ENCODE data around the gene HINT3.
"Not testable (repeated sequence)": the region's sequence is repeated elsewhere in the genome, so short reads cannot be mapped to it uniquely, and the experiment has no call there.

The HINT3 gene

DNA sequence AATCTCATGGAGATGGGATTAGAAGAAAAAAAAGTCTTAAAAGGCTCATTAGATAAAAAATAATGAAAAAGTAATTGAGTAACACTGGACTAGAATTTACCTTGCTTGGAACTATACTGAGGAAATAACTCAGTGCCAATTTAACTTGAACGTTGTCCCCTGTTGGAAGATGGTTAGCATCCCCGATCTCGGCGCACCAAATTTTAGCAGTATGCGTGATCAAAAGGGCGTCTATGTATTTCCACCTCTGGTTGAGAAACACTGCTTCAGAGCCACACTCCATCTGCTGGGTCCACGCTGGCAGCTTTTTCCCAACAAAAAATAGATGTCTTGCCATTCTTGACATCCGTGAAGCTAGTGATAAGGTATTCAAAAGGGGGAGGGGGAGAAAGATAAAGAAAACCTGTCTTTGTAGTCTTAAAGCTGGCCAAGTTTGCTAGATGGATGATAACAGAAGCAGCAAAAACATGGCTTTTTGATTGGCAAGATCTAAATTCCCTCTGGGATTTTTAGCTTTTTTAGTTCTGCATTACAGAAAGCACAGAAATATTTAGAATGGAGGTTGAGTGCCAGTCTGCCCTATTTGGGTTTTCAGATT is 6.4 kb downstream of the HINT3 start:
- no peak for DNase-seq (ENCODE audit: low spot score)

DNA sequence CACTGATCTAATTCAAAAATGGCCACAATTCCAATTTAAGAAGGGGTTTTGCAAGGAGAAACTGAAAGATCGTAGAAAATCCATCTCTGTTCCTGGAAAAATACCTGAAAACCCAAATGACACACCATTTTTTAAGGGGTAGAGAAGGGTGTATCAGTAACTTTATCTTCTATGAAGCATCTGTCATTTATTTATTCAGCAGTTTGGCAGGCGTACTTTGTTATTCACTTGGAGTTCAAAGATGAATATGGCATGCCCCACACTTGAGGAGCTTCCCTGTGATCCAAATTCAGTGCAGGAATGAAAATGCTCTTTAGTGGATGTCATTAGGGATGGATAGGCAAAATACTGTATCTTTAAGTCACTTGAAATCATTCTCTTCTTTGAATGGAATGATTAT is 7.2 kb downstream of the HINT3 start:
- DNase-seq (ENCODE audit: low spot score): no peak

DNA sequence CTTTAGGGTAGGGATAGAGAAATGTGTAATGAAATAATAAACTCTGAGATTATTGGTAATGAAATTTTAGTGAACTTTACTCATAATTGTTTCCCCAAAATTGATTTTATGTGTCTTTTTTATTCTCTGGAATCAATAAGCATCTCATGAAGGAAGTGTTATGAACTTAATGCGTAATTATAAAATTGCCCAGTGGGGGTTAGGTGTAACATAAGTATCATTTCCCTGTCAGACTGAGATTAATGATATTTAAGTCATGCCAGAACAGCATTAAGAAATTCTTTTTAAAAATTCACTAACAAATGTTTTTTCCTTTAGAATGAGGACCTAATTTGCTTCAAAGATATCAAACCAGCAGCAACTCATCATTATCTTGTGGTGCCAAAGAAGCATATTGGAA is 10.0 kb downstream of the HINT3 start:
- DNase-seq (ENCODE audit: low spot score): no peak

DNA sequence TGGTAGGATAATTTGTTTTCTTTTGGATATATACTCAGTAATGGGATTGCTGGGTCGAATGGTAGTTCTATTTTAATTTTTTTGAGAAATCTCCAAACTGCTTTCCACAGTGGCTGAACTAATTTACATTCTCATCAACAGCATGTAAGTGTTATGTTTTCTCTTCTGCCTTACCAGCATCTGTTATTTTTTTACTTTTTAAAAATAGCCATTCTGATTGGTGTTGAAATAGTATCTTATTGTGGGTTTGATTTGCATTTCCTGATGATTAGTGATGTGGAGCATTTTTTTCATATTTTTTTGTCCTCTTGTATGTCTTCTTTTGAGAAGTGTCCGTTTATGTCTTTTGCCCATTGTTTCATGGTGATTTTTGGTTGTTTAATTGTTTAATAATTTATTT is 11.9 kb downstream of the HINT3 start:
- no peak for DNase-seq (ENCODE audit: low spot score)

DNA sequence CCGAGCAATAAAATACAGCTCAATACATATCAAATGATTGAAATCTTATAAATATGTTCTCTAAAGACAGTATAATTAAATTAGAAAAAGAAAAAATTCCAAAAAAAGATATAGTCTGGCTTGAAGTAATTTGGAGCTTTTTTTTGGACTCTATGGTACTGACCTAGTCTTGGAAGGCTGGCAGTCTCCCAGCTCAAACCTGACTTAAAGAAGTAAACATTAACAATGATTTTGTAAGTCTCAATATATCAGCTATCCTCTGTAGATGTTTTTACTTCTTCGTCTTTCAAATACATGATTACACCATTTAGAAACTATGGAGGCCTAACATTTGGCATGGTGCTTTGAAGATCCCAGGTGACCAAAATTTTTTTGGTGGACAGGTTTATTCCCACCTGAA is 14.2 kb downstream of the HINT3 start:
- DNase-seq (ENCODE audit: low spot score): no peak

DNA sequence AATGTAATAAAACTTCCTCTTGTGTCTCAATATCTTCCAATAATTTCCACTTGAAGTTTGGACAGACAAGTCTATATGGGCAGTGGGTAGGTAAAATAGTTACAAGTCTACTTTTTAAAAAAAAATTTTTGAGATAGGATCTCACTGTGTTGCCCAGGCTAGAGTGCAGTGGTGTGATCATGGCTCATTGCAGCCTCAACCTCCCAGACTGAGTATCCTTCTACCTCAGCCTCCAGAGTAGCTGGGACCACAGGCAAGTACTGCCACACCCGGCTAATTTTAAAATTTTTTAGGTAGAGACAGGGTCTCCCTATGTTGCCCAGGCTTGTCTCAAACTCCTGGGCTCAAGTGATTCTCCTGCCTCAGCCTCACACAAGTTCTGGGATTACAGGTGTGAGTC is 15.9 kb downstream of the HINT3 start:
- DNase-seq (ENCODE audit: low spot score): not testable (repeated sequence)

DNA sequence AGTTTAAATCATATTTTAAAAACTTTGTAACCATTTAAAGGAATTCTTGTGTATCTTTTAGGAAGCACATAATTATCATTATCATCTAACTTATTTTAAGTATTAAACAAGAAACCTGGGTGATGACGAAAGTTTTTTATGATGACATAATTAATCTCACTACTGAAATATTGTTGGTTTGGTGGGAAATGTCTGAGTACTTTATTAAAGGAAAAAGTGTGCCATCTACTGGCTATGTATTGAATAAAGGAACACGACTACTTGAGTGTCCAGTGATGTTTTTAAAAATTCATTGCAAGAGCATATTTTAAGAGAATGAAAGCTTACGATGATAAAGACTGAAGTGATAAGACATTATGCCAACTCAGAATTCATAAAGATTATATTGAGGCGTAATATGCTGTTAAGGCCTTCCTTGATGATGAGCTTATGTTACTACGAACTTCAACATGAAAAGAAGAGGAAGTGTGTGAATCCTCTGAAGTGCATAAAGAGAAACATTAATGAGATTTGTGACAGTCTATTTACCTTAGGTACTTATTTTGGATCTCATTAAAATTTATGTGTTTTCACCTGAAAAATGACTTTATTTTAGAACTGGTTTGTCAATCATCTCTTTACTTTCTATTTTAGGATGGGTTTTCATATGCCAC is 17.8 kb downstream of the HINT3 start:
- DNase-seq (ENCODE audit: low spot score): peak; percentile 54

DNA sequence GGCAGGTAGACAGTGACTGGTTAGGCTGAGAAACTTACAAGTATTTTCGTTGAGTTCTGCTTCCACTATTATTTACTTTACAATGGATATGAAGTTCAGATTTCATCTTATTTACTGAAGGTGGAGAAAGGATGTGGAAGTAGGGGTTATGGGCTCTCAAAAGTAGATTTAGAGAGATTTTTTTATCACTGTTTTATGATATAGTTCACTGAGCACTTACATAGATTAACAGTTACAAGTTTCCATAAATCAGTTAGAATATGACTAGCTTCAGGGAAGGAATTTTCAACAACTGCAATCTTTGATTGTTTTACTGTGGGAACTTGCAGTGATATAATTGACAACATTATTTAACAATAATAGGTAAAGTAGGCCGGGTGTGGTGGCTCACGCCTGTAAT is 22.5 kb downstream of the HINT3 start:
- DNase-seq (ENCODE audit: low spot score): no peak

DNA sequence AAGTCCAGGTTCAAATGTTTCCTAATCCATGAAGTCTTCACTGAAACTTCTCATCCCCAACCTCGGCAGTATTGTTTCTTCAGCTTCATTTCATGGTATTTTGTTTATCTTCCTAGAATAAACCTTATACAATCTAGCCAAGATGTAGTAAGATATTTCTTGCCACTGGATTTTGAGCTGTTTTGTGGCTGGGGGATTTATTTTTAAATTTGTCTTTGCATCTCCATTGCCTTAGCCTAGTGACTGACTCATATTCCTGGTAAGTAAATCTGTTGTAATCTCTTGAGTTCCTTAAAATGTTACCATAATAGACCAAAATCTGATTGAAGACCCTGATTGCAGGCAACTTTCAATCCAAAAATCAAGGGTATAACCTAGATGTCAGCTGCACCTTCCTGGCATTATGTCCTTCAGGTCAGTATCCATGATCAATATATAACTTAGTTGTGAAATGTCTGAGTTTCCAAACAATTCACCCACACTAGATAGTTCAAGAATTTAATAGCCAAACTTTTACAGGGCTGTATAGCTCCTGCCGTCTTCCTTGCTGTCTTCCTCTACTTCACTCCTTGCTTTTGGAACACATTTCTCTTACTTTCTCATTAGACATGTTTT is 25.1 kb downstream of the HINT3 start:
- DNase-seq (ENCODE audit: low spot score): no peak

DNA sequence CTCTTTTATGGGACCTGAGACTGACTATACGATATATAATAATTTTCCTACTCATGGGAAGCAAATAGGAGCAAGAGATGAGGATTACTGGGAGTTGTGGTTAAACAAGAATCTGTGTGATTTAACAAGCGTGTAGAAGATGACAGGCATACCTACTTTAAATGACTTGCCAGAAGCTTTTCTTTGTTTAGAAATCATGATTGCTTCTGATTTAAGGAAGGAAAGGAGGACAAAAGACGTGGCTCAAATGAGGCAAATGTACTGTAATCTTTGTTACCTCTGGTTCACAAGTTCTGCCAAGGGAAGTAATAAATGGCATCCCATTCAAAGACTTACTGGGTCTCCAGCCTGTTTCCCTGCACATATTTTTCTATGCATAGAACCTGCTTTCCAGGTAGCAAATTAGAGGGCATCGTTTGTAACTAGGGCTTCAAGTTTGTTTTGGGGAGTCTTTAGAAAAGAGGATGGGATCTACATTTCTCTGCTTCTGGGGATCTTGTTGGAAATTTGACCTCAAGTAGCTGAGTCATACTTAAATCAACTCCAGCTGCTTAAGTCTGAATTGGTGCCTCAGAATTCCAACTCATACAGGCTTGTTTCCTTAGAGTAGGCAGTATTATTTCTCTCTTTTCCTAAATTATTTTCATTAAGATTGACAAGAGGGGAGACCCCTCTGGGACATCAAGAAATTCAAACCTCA is 26.8 kb downstream of the HINT3 start:
- peak; percentile 65 for DNase-seq (ENCODE audit: low spot score)

DNA sequence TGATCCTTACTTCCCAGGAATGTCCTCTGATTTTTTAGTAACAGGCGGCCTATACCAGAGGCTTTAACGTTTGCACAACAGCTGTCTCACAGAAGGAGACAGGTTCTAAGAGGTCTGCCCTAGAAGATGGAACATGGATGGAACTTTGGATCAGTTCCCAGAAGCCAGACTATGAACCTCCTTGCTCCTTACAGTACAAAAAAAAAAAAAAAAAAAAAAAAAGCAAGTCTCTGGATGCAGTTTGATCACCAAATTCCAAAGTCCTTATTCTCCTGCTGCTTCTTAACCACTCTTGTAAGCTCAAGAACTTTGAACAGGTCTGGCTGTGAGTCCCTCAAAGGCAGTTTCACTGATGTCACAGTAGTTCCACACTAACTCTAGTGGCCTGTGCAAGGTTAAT is 27.7 kb downstream of the HINT3 start:
- DNase-seq (ENCODE audit: low spot score): peak; percentile 20

DNA sequence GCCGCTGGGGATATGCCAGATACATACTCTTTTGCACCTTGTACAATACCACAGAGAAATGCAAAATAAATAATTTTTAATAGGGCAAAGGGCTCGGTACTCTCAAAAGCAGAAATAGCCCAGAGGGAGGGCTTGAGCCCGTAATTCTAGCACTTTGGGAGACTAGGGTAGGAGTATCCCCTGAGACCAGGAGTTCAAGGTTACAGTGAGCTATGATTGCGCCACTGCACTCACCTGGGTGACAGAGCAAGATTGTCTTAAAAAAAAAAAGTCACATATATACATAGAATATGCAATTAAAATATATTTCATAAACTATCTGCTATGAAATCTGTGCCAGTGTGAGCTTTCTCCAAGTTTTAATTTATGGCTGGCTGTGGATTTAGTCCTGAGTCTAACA is 29.0 kb downstream of the HINT3 start:
- no peak for DNase-seq (ENCODE audit: low spot score)

DNA sequence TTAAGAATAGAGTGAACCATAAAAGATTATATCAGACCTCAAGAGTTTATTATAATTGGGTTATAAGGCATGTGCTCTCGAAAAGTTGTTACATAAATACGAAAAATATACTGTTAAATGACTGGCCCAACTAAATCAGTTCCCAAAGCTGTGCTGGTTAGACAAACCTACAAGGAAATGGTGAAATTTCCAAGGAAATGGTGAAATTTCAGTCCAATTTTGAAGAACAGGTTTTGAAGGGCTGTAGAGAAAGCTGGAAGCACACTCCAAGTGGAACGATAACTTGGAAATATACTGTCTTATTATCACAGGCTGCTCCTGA is 29.4 kb downstream of the HINT3 start:
- DNase-seq (ENCODE audit: low spot score): no peak

DNA sequence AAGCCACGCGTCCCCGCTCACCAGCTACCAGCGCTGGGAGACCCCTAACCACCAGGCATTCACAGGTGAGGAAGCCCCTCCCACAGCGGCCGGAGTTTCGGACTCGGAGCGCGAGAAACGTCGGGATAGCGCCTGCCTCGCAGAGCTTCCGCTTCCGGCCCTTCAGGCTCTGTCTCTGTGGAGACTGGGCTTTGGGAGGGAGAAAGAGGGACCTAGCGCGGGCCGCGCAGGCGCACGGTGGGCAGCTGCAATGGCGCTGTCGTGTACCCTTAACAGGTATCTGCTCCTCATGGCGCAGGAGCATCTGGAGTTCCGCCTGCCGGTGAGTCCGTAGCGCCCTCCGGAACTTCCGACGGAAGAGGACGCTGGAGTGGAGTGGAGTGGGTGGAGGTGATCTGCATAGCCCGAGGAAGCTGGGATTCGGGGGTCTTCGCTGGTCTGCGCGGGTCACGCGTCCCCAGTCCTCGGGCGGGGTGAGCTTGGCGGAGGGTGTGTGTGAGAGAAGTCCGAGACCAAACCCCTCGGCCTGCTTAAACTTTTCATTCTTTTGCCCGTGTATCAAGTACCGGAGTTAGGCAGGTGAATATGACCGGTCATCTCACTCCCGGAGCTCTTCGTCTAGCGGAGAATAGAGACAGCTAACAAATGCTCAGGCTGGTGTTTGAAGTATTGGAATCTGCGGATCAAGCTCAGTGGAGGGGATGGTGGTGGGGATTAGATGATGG is 29.9 kb downstream of the HINT3 start, which contains the start of gene TRMT11:
TSS of gene TRMT11 (plus strand) at position 240 of the 725 bp plus-strand sequence. CDS start at position 251, 11 bp downstream.
- peak; percentile 95 for DNase-seq (ENCODE audit: low spot score)

DNA sequence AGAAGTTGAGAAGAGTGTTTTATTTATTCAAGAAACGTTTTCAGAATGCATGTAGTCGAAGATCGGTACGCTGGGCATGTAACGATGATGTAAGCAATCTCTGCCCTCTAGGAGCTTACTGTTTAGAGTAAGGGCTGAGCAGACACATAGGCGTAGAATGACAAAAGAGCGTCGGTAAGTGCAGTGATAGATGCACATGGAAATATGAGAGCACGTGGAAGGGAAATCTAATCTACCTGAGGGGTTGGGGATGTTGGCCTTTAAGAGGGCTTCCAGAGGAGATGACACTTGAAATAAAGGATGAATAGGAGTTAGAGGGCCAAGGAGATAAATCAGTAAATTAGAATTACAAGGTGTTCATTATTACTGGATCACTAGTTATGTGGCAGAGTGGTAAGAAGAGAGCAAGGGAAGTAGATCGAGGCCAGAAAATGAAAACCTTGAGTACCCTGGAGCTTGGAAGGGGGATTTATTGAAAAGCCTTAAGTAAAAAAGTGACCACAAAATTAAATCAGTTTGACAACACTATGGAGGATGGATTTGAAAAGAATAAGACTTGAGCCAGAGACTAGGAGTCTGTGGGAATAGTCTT is 30.6 kb downstream of the HINT3 start:
- DNase-seq (ENCODE audit: low spot score): no peak

DNA sequence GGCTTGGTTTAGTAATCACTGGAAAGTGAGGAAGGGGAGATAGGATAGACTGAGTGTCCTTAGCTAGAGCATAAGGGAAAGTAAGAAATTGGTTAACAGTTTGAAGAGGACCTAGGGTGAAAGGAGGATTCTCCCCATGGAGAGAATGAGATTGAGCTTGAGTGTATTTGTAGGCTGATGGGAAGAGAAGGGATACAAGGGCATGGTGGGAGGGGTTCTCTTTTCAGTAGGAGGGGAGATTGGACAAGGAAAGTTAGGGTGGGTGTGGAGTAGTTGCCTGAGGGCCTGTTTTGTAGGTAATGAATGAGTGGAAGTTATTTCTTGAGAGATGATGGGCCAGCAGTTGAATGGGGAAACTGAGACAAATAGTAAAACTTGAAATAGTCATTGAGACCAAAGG is 31.7 kb downstream of the HINT3 start:
- DNase-seq (ENCODE audit: low spot score): no peak

DNA sequence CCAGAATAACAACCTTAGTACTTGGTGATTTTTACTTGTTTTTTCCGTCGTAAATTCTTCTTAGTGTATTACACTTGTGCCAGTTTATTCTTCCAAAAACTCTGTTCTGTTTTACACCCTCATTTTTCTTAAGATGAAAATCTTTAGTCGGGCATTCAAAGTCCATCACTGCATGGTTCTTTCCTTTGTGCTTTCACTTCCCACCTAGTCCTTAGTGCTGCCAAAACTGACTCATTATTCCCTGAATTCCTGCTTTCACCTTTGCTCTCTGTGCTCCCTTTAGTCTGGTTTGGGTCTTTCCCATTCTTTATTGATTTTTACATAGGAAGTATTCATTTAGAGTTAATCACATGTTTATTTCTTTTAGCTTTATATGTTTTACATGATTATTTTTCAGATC is 33.1 kb downstream of the HINT3 start:
- DNase-seq (ENCODE audit: low spot score): no peak

DNA sequence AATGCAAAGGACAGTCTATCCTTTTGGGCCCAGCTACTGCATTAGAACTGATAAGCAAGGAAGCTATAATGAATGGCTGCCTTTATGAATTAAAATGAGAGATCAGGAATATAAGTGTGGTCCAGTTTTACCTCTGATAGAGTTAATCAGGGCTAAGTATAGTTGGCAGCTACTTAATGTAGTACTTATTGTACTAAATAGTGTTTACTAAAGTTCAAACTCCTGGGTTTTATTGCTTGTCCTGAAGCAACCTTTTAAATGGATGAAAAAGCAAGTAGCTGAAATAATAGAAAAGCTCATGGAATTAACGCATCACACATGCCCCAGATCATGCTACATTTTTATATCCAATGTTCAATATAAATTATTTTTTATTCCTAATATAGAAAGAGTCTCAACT is 35.1 kb downstream of the HINT3 start:
- no peak for DNase-seq (ENCODE audit: low spot score)

DNA sequence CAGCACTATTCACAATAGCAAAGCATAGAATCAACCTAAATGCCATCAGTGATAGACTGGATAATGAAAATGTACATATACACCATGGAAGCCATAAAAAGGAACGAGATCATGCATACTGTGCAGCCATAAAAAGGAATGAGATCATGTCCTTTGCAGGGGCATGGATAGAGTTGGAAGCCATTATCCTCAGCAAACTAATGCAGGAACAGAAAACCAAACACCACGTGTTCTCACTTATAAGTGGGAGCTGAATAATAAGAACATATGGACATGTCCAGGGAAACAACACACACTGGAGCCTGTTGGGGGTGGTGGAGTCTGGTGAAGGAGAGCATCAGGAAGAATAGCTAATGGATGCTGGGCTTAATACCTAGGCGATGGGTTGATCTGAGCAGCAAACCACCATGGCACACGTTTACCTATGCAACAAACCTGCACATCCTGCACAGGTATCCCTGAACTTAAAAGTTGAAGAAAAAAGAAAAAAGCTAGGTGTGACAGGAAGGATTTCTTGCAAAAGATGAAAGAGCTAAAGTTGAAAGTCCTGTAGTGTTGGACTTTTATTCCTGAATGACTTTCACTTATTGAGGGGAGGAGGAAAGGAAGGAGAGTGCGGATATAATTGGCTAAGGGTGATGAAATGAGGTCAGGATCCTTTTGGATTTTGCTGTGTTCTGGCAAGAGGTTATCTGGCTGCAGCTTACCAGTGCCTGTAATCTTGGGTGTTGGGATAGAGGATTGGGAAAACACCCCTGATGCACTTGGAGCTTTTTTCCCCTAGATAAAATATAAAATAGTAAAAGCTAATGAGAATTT is 38.3 kb downstream of the HINT3 start:
- DNase-seq (ENCODE audit: low spot score): no peak

DNA sequence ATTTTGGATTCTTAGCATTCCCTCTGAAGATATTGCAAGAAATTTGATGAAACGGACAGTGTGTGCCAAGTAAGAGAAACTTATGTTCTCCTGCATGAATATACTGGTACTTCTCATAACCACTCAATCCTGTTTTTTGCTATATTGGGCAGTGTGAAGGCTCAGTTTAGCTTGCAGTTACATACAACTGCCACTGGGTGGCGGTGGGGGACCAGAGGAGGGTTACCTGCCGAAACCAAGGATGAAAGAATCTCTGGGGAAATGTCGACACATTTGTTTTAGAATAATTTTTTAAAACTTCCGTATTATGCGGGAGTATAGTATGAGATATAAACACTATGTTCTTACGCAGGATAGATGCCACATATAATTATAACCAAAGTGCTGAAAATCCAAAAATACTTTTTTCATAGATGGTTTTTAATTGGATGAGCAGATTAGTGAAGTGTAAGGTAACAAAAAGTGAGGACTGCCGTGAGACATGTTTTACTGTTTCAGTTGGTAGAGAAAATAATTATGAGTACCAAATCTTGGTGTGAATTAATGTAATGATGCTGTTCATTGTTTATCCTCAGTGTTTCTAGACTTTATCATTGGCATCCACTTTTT is 39.5 kb downstream of the HINT3 start:
- peak; percentile 73 for DNase-seq (ENCODE audit: low spot score)
